OCI-LY1 (cell line): ENCODE results near the gene UFD1.

Experiments used
- CTCF ChIP-seq: fragments of 200-600 bp; sonication (generic), shearing (Covaris generic); IDR thresholded peaks from 2 replicates; pipeline ENCODE4 v1.5.1; 2017; ENCODE audit warnings: mild to moderate bottlenecking, antibody characterized with exemption, low read length, moderate library complexity, mixed read lengths
- EZH2 ChIP-seq: fragments of 200-600 bp; sonication (generic), shearing (Covaris generic); IDR thresholded peaks from 2 replicates; pipeline ENCODE4 v1.8.0; 2017; ENCODE audit warnings: borderline replicate concordance, mixed run types, mild to moderate bottlenecking, antibody characterized with exemption, low read length, moderate library complexity, mixed read lengths

- no peak for TF ChIP-seq CTCF
- no peak for TF ChIP-seq EZH2
These were observed 38.1 kb upstream of the UFD1 start for GRCh38 chr22:19517171-19517500.
